ENCODE results near the gene RPL35. TPM values are rescaled to one million over a fixed set of nuclear protein-coding genes. Genes with fewer than 3 reads are reported as not detected.
A peak's percentile ranks its signal among the peaks of the same experiment; 100 is the strongest.

The RPL35 gene
- total and polyA plus RNA-seq, 10 of the 15 experiments (the other 5 are each of a cell fraction or from before 2014, with no cell fraction given), result 2,572 to 6,300 (median 3,864) TPM

DNA sequence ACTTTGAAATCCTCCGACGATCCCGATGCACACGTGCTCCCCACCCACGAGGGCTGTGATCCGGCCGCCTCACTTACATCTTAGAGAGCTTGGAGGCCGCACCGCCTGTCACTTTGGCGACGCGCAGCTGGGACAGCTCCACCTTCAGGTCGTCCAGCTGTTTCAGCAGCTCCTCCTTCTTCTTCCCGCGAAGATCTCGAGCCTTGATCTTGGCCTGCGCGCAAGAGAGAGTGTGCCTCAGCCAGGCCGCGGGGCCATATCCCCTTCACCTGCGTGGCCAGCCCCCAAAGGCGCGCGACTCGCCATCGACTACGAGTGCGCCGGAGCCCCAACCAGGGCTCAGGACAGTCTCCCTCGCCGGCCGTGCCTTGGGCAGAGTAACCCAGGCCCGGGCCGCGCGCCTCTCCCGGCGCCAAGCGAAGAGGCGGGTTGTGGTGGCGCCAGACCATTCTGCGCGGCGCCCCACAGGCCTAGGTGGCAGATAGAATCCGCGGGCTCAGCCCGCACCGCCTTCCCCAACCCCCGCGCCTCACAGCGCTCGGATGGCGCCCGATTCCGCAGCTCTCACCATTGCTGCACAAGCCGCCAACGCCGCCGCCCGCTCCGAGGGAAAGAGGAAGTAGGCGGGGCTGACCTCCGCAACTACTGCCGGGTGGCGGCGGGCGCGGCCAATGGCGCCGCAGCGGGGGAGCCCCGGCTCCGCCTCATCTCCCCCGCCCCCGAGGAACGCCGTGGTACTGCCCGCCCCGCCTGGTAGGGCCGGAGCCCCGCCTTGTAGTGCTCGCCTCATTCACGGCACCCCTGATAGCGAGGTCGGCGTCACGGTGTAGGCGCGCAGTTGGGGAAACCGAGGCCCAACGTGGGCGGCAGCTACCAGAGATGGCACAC lies at the start of gene RPL35, which contains the start of gene ARPC5L (continued):
- TF ChIP-seq MLLT1 (IDR thresholded peaks at IDR 0.05), result peak; percentile 29; the same call in 1 of the 2 replicates
- no peak for TF ChIP-seq CEBPB (IDR thresholded peaks at IDR 0.05; ENCODE audit: borderline replicate concordance in 1 of 2, low read depth in 2 of 2, low read length in 2 of 2)
- no peak for TF ChIP-seq TCF7 (IDR thresholded peaks at IDR 0.05; ENCODE audit: borderline replicate concordance)
- peak in 1 of 2 experiments; percentile 14; a peak in 1 of 4 replicates for TF ChIP-seq ETV6 (conservative IDR thresholded peaks at IDR 0.05 in 1 of 2, IDR thresholded peaks at IDR 0.05 in 1 of 2; ENCODE audit: borderline replicate concordance in 1 of 2, low read depth in 1 of 2)
- peak; percentile 96 for TF ChIP-seq LARP7 (IDR thresholded peaks at IDR 0.05)
- TF ChIP-seq RFX5 (IDR thresholded peaks at IDR 0.05; ENCODE audit: low read depth, low read length), result no peak
- no peak for TF ChIP-seq NFXL1 (IDR thresholded peaks at IDR 0.05; ENCODE audit: borderline replicate concordance)
- peak; percentile 52; the same call in 1 of the 2 replicates for TF ChIP-seq REST (IDR thresholded peaks at IDR 0.05; ENCODE audit: low read depth, low read length)
- TF ChIP-seq RBBP5 (conservative IDR thresholded peaks at IDR 0.05), result peak; percentile 91
- no peak for TF ChIP-seq RCOR1 (conservative IDR thresholded peaks at IDR 0.05; ENCODE audit: low read depth, low read length)
- TF ChIP-seq CREM (IDR thresholded peaks at IDR 0.05; ENCODE audit: low read depth), result peak; percentile 50; the same call in 1 of the 2 replicates
- TF ChIP-seq ZNF274 (IDR thresholded peaks at IDR 0.05; ENCODE audit: insufficient read depth, insufficient read length), result no peak
- peak; percentile 71 for TF ChIP-seq RELA (IDR thresholded peaks at IDR 0.05; ENCODE audit: borderline replicate concordance, partially characterized antibody)
- TF ChIP-seq TAF1 (IDR thresholded peaks at IDR 0.05; ENCODE audit: borderline replicate concordance, low read depth, low read length), result peak; percentile 99
- TF ChIP-seq ZNF384 (IDR thresholded peaks at IDR 0.05; ENCODE audit: borderline replicate concordance, low read depth, low read length), result no peak
- TF ChIP-seq ZBTB11 (CRISPR knock-in tag; IDR thresholded peaks at IDR 0.05), result no peak
- no peak for TF ChIP-seq NRF1 (conservative IDR thresholded peaks at IDR 0.05; ENCODE audit: low read depth, low read length)
- peak; percentile 89 for TF ChIP-seq GATAD2B (conservative IDR thresholded peaks at IDR 0.05; ENCODE audit: low read depth)
- TF ChIP-seq PML (IDR thresholded peaks at IDR 0.05; ENCODE audit: low read length), result no peak
- peak; percentile 48; the same call in 1 of the 2 replicates for TF ChIP-seq MEF2A (IDR thresholded peaks at IDR 0.05; ENCODE audit: insufficient read depth, low read depth, low read length)
- TF ChIP-seq MYC (IDR thresholded peaks at IDR 0.05; ENCODE audit: insufficient read depth, insufficient read length, insufficient replicate concordance, low read length, severe bottlenecking), result peak; percentile 78

Measured in GM12878 (cell line).